HG03342 (cell line): ENCODE results near the gene OBP2B.
"Not testable (repeated sequence)": the region's sequence is repeated elsewhere in the genome, so short reads cannot be mapped to it uniquely, and the experiment has no call there.

Experiments used
- ATAC-seq: cut with Tn5 transposase; IDR thresholded peaks from one replicate; pipeline ENCODE4 v1.9.1; 2021; ENCODE audit warnings: mild to moderate bottlenecking, moderate library complexity; ENCODE audit not compliant: unreplicated experiment

The OBP2B gene

GRCh38 chr9:133208880-133209300 lies at the start of gene OBP2B:
OBP2B (minus strand) TSS chr9:133209250; CDS start chr9:133209199, 51 bp downstream.
- not testable (repeated sequence) for ATAC-seq

- no peak for ATAC-seq
Observed at GRCh38 chr9:133258061-133259015, 49.3 kb upstream of the OBP2B start.

GRCh38 chr9:133257465-133257956 lies 48.5 kb upstream of the OBP2B start:
- ATAC-seq = no peak

- no peak for ATAC-seq
Observed at GRCh38 chr9:133256686-133257091, 47.6 kb upstream of the OBP2B start.

- no peak for ATAC-seq
Observed at GRCh38 chr9:133256136-133256461, 47.0 kb upstream of the OBP2B start.

- no peak for ATAC-seq
Observed at GRCh38 chr9:133255371-133256135, 46.5 kb upstream of the OBP2B start.

- no peak for ATAC-seq
Observed at GRCh38 chr9:133254471-133254870, 45.4 kb upstream of the OBP2B start.

- no peak for ATAC-seq
Observed at GRCh38 chr9:133253268-133253667, 44.2 kb upstream of the OBP2B start.

- ATAC-seq = no peak
Observed at GRCh38 chr9:133252301-133253020, 43.4 kb upstream of the OBP2B start.

- ATAC-seq = no peak
Observed at GRCh38 chr9:133251773-133252172, 42.7 kb upstream of the OBP2B start.

GRCh38 chr9:133251221-133251620 lies 42.2 kb upstream of the OBP2B start:
- ATAC-seq = not testable (repeated sequence)

- no peak for ATAC-seq
Observed at GRCh38 chr9:133250741-133251170, 41.7 kb upstream of the OBP2B start.

GRCh38 chr9:133249337-133249736 lies 40.3 kb upstream of the OBP2B start:
- no peak for ATAC-seq

- no peak for ATAC-seq
Observed at GRCh38 chr9:133248726-133249295, 39.8 kb upstream of the OBP2B start.

GRCh38 chr9:133247632-133248031 lies 38.6 kb upstream of the OBP2B start:
- no peak for ATAC-seq

- ATAC-seq = no peak
Observed at GRCh38 chr9:133246991-133247390, 37.9 kb upstream of the OBP2B start.

GRCh38 chr9:133246562-133246961 lies 37.5 kb upstream of the OBP2B start:
- no peak for ATAC-seq

GRCh38 chr9:133242991-133243390 lies 33.9 kb upstream of the OBP2B start:
- no peak for ATAC-seq

- no peak for ATAC-seq
Observed at GRCh38 chr9:133242241-133242640, 33.2 kb upstream of the OBP2B start.

GRCh38 chr9:133239533-133240090 lies 30.6 kb upstream of the OBP2B start:
- ATAC-seq = no peak
